ENCODE measurements around the gene ATP2B1. TPM values are rescaled to one million over a fixed set of nuclear protein-coding genes. Genes with fewer than 3 reads are reported as not detected.
A peak's percentile ranks its signal among the peaks of the same experiment; 100 is the strongest.

The ATP2B1 gene
- total and polyA plus RNA-seq, 2 of the 13 experiments (the other 11 are each of a cell fraction or from before 2014, with no cell fraction given) = 12.1 to 60.2 TPM

DNA sequence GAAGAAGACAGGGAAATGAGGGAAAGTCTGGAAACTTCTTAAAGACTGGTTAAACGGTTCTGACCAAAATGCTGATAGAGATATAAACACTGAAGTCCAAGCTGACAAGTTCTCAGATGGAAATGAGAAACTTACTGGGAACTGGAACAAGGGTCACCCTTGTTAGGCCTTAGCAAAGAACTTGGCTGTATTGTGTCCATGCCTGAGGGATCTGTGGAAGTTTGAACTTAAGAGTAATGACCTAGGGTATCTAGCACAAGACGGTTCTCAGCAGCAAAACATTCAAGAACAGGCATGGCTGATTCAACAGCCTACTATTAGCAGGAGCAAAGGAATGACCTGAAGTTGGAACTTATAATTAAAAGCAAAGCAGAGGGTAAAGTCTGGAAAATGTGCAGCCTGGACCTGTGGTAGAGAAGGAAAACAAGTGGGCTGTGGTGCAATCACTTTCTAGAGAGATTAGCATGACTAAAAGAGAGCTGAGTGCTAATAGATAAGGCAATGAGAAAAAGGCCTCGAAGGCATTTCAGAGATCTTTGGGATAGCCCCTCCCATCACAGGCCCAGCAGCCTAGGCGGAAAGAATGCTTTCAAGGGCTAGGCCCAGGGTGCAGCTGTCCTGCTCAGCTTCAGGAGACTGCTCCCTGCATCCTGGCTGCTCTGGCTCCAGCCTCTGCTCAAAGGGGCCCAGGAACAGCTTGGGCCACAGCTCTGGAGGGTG, 60.3 kb downstream of the ATP2B1 start (continued):
- TF ChIP-seq NFYC (CRISPR knock-in tag; IDR thresholded peaks at IDR 0.05) (no peak), TAF1 (CRISPR knock-in tag; IDR thresholded peaks at IDR 0.05) (no peak), THAP11 (CRISPR knock-in tag; IDR thresholded peaks at IDR 0.05) (0 out of 2 replicates have a peak, but pooled peaks have one; percentile 12), ZNF282 (IDR thresholded peaks at IDR 0.05; ENCODE audit: partially characterized antibody) (no peak), PHF20 (CRISPR knock-in tag; IDR thresholded peaks at IDR 0.05) (no peak), MED1 (CRISPR knock-in tag; IDR thresholded peaks at IDR 0.05) (no peak), GATAD2A (CRISPR knock-in tag; IDR thresholded peaks at IDR 0.05) (0 out of 2 replicates have a peak, but pooled peaks have one; percentile 17), SMC3 (IDR thresholded peaks at IDR 0.05; ENCODE audit: low read length) (no peak), ZFX (CRISPR knock-in tag; IDR thresholded peaks at IDR 0.05; ENCODE audit: low read depth) (peak; percentile 43; the same call in 1 of the 2 replicates), YY1 (IDR thresholded peaks at IDR 0.05; ENCODE audit: insufficient read depth, insufficient replicate concordance, low read depth, low read length) (no peak), SALL1 (CRISPR knock-in tag; IDR thresholded peaks at IDR 0.05) (peak; percentile 57), CEBPG (CRISPR knock-in tag; IDR thresholded peaks at IDR 0.05) (peak; percentile 52; the same call in 1 of the 2 replicates), ZNF607 (CRISPR knock-in tag; IDR thresholded peaks at IDR 0.05; ENCODE audit: borderline replicate concordance) (no peak), TBX2 (CRISPR knock-in tag; IDR thresholded peaks at IDR 0.05; ENCODE audit: borderline replicate concordance) (0 out of 2 replicates have a peak, but pooled peaks have one; percentile 31), ZFY (CRISPR knock-in tag; IDR thresholded peaks at IDR 0.05) (peak; percentile 57; the same call in 1 of the 2 replicates), HNF4A (CRISPR knock-in tag; IDR thresholded peaks at IDR 0.05) (peak; percentile 60), ZMYM4 (CRISPR knock-in tag; IDR thresholded peaks at IDR 0.05) (peak; percentile 45), RARA (CRISPR knock-in tag; IDR thresholded peaks at IDR 0.05) (0 out of 2 replicates have a peak, but pooled peaks have one; percentile 5), ZNF672 (CRISPR knock-in tag; IDR thresholded peaks at IDR 0.05) (no peak), JUND (CRISPR knock-in tag; IDR thresholded peaks at IDR 0.05) (no peak)
- TF ChIP-seq, protein P1, sequence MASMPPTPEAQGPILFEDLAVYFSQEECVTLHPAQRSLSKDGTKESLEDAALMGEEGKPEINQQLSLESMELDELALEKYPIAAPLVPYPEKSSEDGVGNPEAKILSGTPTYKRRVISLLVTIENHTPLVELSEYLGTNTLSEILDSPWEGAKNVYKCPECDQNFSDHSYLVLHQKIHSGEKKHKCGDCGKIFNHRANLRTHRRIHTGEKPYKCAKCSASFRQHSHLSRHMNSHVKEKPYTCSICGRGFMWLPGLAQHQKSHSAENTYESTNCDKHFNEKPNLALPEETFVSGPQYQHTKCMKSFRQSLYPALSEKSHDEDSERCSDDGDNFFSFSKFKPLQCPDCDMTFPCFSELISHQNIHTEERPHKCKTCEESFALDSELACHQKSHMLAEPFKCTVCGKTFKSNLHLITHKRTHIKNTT (CRISPR knock-in tag; IDR thresholded peaks at IDR 0.05) = no peak
- TF ChIP-seq, protein P2, sequence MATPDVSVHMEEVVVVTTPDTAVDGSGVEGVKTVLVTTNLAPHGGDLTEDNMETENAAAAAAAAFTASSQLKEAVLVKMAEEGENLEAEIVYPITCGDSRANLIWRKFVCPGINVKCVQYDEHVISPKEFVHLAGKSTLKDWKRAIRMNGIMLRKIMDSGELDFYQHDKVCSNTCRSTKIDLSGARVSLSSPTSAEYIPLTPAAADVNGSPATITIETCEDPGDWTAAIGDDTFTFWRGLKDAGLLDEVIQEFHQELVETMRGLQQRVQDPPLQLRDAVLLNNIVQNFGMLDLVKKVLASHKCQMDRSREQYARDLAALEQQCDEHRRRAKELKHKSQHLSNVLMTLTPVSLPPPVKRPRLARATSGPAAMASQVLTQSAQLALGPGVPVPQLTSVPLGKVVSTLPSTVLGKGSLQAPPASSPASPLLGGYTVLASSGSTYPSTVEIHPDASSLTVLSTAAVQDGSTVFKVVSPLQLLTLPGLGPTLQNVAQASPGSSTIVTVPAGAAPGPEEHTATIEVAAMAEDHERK (CRISPR knock-in tag; IDR thresholded peaks at IDR 0.05; ENCODE audit: low read depth) = no peak
- TF ChIP-seq, protein P3, sequence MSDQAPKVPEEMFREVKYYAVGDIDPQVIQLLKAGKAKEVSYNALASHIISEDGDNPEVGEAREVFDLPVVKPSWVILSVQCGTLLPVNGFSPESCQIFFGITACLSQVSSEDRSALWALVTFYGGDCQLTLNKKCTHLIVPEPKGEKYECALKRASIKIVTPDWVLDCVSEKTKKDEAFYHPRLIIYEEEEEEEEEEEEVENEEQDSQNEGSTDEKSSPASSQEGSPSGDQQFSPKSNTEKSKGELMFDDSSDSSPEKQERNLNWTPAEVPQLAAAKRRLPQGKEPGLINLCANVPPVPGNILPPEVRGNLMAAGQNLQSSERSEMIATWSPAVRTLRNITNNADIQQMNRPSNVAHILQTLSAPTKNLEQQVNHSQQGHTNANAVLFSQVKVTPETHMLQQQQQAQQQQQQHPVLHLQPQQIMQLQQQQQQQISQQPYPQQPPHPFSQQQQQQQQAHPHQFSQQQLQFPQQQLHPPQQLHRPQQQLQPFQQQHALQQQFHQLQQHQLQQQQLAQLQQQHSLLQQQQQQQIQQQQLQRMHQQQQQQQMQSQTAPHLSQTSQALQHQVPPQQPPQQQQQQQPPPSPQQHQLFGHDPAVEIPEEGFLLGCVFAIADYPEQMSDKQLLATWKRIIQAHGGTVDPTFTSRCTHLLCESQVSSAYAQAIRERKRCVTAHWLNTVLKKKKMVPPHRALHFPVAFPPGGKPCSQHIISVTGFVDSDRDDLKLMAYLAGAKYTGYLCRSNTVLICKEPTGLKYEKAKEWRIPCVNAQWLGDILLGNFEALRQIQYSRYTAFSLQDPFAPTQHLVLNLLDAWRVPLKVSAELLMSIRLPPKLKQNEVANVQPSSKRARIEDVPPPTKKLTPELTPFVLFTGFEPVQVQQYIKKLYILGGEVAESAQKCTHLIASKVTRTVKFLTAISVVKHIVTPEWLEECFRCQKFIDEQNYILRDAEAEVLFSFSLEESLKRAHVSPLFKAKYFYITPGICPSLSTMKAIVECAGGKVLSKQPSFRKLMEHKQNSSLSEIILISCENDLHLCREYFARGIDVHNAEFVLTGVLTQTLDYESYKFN (CRISPR knock-in tag; conservative IDR thresholded peaks at IDR 0.05) = peak; percentile 29; the same call in 1 of the 2 replicates
